HG03354 (cell line): Measurements from ENCODE around the gene CYB5RL.
"Not testable (repeated sequence)": the region's sequence is repeated elsewhere in the genome, so short reads cannot be mapped to it uniquely, and the experiment has no call there.

ENCODE experiments used
- ATAC-seq: cut with Tn5 transposase; IDR thresholded peaks from one replicate; pipeline ENCODE4 v1.9.1; 2021; ENCODE audit warnings: mild to moderate bottlenecking; ENCODE audit not compliant: unreplicated experiment, poor library complexity, severe bottlenecking

Gene CYB5RL, protein sequence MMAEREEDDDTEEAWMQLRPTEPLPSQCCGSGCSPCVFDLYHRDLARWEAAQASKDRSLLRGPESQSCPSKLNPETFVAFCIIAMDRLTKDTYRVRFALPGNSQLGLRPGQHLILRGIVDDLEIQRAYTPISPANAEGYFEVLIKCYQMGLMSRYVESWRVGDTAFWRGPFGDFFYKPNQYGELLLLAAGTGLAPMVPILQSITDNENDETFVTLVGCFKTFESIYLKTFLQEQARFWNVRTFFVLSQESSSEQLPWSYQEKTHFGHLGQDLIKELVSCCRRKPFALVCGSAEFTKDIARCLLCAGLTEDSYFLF

DNA sequence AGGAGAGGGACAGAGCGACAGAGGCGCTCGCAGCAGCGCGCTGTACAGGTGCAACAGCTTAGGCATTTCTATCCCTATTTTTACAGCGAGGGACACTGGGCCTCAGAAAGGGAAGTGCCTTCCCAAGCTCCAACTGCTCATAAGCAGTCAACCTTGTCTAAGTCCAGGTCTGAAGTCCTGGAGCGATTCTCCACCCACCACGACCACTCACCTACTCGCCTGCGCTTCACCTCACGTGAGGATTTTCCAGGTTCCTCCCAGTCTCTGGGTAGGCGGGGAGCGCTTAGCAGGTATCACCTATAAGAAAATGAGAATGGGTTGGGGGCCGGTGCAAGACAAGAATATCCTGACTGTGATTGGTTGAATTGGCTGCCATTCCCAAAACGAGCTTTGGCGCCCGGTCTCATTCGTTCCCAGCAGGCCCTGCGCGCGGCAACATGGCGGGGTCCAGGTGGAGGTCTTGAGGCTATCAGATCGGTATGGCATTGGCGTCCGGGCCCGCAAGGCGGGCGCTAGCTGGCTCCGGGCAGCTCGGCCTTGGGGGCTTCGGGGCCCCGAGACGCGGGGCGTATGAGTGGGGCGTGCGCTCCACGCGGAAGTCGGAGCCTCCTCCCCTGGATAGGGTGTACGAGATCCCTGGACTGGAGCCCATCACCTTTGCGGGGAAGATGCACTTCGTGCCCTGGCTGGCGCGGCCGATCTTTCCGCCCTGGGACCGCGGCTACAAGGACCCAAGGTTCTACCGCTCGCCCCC, at the start of gene CYB5RL, which contains the start of gene MRPL37:
Gene CYB5RL, minus strand, starts transcription at position 266 of the 754 bp plus-strand sequence. CDS start 4,414 bp downstream, outside the sequence.
Gene MRPL37, plus strand, starts transcription at position 403 of the 754 bp plus-strand sequence. Its CDS starts 77 bp downstream, at position 480.
- ATAC-seq, result peak; percentile 96

DNA sequence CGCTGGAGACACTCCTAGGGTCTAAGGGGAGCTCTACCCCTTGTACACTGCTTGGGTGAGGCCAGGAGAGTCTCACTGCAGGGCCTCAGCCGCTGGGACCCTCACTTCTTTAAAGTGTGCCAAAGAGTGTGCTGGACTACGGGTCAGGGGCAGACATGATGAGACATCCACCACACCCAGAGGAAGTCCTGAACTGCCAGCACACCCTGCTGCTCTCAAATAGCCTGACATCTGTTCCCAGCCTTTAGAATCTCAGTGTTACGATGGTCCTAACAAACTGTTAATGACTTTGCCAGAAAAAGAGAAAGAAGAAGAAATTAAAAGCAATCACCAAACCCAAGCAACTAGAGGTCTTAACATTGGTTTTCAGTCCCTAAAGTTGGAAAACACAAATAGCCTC, 49.1 kb upstream of the CYB5RL start:
- ATAC-seq, result no peak

DNA sequence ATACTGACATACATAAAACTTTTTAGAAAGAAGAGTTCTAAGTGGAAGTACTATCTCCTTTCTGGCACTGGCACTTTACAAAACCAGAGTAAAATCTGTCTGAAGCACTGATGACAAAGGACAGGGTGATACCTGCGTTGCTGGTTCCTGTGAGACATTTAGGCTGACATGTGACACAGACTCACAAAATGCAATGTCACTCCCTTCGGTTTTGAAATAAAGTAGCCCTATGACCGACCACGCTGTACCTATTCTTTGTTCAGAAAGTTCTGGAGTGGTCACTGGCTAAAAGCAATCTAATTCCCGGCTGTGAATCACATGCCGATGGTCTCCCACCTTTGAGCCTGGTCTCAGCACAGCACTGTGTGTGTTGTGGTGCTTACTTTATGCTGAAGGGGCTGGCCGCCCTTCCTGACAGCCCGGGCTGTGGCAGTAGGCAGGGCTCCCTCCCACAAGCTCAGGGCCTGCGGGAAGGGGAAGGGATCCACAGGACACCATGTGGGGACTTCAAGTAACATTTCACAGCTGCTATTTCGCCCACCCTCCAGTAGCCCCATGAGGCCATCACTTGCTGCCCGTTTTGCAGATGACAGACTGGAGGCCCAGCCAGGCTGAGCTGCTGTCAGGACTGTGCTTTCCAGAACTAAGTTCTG, 48.2 kb upstream of the CYB5RL start:
- no peak for ATAC-seq

DNA sequence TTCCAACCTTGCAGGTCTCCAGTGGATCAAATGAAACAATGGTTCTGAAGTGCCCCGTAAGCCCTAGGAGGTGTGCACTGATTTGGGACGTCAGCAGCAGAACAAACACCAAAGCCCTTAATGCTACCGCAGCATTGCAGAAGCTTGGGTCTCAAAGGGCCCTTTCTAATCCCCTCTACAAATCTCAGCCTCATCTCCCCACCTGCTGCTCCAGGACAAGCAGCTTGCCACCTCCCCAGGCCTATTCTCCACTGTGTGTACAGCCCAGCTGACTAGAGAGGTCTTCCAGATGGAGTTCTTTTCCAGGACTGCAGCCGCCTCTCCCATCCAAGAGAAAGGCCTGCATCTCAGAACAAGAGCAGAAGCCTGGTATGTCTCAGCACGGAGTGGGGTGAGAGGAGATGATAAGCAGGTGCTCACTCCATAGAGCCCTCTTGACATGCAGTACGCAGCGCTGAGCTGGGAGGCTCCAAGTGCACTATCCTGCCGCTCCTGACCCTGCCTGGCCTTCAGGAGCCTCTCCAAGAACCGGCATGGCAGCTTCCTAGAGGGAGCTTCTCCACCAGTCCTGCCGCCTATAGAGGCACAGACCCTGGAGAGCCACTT, 46.4 kb upstream of the CYB5RL start:
- ATAC-seq, result no peak

DNA sequence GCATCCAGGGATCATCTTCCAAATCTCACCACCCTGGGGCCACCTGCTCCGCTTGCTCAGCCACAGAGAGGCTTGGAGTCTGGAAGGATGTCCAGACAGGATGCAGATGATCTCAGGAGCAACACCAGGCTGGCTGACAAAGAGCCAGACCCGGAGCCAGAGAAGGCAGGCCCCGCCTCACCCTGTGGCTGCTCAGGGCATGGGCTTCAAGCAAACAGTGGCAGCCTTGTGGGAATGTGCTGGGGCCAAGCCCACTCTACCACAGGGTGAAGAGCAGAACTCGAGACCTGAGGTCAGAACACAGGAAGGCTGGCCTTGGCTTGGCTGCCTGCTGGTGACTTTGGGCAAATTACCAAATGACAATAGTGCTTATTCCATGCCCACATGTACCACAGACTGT, 45.7 kb upstream of the CYB5RL start:
- no peak for ATAC-seq

DNA sequence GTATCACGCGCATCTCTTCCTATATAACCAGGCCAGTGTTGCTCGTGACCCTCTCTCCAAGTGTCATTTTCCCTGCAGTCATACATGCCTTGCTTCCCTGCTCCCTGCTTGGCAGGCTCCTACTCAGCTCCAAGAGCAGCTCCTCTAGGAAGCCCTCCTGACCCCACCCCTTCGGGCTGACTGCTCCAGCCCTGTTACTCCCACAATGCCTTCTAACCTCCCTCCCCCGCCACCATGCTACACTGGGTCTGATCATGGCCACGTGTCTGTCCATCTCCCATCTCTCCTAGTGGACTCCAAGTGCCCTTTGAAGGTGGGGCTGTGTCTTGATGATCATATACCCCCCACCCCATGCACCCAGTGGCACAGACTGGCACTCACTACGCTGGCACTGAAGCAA, 44.8 kb upstream of the CYB5RL start:
- no peak for ATAC-seq

DNA sequence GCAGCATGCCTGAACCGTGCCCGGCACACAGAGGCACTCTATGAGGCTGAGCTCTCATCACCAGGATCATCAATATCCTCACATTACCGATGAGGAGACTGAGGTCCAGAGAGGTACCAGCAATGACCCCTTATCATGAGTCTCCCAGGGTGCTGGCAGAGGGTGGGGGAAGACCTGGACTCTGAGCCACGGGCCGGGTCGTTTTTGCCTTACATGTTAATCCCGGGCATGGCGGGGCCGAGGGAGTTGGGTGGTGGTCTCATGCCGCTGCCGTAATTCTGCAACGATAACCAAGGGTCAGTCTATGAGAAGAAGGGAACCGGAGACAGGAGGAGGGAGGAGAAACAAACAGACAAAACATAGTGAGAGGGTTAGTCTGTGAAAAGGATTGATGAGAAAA, 43.2 kb upstream of the CYB5RL start:
- no peak for ATAC-seq

DNA sequence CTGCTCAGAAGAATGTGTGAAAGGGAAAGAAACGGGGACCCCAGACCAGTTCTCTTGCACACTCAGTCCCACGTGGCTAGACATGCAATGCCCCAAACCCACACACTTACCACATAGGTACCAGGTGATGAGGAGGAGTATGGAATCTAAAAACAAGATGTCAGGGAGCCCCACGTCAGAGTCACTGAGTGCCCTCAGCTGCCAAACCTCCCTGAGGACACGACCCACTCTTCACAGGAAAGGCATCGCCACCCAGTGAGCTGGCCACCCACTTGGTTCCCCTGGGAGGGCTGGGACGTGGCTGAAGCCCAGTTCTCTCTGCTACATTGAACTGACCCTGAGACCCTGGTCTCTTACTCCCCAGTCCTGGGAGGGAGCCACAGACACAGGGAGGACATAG, 41.5 kb upstream of the CYB5RL start:
- ATAC-seq, result no peak

DNA sequence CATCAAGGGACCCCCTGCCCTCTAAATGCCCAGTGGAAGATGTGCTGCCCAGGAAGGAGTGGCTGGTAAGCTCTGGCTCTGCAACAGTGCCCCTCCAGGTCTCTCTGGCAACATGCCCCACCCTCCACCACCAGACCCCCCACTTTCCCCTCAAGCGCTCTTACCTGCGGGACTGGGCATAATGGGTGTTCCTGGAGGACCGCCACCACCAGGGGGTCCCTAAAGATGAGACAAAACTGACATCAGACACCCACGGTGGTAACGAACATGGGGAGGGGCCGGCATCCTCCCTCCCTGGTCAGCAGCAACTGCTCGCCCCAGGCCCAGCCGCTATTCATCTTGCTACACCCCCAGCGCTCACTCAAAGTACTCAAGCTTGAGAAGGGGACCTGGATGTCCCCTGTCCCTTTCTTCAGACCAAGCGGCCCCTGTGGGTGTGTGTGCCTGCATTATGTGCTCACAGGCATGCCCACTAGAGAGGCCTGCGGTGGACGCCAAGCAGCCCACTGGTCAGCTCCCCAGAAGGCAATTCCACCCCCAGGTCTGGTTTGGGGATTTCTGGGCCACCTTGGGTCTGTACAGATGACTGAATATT, 41.0 kb upstream of the CYB5RL start:
- ATAC-seq, result no peak

DNA sequence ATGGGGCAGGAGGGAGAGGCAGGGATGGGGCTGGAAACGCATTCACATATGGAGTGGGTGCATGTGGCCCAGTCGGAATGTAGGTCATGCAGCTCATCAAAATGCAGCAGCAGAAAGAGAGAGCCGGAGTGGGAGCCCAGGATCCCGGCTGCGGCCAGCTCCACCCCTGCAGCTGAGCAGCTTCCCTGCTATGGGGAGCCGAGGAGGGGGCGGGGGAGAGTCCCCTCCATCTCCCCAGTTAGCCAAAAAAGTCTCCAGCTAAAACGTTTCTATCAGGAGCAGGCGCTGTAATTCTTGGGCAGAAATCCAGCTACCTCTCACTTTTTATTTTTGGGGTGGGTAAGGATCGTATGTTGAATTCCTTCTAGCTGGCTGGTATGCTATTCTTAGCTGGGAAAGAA, 39.8 kb upstream of the CYB5RL start:
- no peak for ATAC-seq

DNA sequence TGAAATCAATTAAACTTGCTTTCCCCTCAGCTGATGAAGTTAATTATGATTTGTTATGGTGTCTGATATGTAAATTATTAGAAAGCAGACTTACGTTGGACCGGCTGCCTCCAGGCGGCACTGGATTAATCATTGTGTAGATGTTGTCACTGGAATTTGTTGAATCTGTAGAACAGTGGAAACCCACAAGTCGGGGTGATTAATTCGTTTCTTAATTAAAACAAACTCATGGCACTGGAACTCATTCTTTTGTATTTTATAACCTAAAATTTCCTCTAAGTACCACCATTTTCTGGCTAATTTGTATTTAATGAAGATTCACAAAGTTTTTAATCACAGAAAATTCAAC, 39.2 kb upstream of the CYB5RL start:
- ATAC-seq, result no peak

DNA sequence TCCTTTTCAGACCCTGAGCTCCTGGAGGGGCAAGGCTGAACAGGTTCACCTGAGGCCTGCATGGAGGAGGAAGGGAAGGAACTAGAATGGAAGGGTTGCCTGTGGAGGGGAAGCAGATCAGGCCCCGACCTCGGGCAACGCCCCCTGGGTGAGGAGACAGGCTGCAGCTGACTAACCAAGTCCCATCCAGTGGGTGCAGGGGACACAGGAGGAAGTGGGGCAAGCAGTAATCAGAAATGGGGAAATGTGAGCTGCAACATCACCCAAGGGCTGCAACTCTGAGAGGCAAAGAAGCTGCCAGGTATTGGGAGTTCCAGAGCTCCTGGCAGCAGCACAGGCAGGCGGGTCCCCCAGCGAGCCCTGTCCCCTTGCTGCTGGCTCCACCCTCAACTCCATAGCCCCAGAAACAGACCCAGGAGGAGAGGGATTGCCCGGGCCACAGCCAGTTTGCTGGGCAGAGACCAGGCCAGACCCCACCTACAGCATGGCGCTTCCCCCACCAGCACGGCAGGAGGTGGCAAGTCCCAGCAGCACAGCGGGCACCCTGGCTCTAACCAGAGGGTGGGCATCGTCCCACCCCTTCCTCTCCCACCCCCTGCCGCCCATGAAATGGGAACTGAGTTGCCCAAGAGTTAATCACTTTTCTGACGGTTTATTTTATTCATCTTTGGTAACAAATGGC, 38.7 kb upstream of the CYB5RL start:
- no peak for ATAC-seq

DNA sequence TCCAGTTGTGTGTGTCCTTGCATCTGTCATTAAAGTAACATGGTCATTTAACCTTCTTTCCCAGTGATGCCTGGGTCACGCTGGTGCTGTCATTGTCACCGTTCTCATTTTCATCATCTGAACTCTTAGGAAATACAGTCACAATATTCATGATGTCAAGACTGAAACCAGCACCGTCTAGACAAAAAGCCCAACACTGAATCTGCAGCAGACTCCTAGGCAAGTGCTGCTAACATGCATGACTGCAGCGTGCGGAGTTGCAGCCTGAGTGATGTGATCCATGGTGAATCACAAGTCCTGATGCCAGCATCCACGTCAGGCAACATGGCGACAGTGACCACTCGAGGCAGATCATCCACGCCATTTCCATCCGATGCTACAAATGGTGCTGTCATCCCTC, 37.8 kb upstream of the CYB5RL start:
- ATAC-seq, result no peak

DNA sequence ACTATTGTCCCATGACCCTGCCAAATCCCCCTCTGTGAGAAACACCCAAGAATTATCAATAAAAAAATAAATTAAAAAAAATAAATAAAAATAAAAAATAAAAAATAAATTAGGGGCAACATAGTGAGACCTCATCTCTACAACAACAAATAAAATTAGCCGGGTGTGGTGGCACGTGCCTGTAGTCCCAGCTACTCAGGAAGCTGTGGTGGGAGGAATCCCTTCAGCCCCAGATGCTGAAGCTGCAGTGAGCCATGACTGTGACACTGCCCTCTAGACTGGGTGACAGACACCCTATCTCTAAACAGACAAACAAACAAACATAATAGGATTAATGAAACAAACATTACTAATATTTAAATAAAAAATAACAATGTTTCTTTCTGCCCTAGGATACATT, 34.5 kb upstream of the CYB5RL start:
- no peak for ATAC-seq

DNA sequence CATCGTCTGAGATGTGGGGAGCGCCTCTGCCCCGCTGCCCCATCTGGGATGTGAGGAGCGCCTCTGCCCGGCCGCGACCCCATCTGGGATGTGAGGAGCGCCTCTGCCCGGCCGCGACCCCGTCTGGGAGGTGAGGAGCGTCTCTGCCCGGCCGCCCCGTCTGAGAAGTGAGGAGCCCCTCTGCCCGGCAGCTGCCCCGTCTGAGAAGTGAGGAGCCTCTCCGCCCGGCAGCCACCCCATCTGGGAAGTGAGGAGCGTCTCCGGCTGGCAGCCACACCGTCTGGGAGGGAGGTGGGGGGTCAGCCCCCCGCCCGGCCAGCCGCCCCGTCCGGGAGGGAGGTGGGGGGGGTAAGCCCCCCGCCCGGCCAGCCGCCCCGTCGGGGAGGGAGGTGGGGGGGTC, 33.4 kb upstream of the CYB5RL start:
- not testable (repeated sequence) for ATAC-seq

DNA sequence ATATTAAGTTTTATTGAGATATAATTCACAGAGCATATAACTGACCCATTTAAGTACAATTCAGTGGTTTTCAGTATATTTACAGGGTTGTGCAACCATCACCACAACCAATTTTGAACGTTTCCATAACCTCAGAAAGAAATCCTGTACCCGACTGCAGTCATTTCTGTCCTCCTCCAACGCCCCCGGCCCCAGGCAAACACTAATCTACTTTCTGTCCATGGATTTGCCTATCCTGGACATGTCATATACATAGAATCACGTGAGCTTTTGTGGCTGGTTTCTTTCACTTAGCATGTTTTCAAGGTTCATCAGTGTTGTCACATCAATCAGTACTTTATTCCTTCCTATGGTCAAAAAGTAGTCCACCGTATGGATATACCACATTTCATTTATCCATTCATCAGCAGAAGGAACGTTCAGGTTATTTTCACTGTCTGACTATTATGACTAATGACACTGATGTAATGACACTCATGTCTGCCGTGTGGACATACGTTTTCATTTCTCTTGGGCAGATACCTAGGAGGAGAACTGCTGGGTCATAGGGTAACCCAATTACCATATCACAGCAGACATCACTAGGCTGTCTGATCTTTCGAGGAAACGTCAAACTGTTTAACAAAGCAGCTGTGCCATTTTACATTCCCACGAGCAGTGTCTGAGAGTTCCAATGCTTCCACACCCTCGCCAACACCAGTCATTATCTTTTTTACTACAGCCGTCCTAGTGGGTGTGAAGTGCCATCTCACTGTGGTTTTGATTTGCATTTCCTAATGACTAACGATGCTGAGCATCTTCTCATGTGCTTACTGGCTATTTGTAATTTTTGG, 30.9 kb upstream of the CYB5RL start:
- no peak for ATAC-seq

DNA sequence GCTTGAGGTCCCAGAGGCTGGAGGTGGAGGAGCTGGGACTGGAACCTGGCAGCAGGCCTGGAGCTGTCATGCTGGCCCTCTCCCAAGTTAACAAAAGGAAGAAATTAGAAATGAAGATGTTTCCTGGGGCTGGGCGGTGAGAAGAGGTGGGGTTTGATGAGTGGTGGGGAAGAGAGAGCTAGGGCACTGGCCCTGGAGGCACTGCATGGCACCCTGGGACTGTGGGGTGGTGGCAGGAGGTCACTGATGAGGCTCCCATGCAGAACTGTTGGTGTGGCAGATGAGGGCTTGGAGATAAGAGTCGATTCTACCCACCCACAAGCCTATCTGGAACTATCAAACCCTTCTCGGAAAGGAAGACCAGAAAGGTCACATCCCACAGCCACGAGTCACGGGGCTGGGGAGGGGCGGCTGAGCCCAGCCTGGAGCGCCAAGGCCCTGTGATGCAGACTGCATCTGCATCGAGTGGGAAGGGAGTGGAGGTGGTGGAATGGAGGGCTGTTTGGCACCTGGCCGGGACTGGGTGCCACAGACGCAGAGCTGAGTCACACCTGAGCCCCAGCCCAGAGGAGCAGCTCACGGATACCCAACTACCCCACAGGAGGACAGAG, 29.6 kb upstream of the CYB5RL start:
- ATAC-seq, result no peak

DNA sequence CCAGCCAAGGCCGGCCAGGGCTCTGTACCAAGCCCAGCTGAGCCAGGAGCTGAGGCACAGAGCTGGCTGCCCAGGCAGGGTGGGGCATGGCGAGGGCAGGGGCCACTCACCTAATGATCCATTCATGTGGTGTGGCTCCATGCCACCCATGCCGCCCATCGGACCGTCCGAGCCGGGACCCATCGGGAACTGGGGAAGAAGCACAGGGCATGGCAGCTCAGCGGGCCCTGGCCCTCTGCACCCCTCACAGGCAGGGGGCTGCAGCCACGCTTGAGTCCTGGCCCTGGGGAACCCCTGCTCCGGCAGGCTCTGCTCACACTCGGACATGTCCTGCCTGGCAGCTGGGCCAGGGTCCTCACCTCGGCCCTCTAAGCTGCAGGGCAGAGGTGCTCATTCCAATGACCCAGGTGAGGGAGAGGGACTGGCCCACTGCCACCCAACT, 28.8 kb upstream of the CYB5RL start:
- ATAC-seq, result no peak
